GM08714 (cell line): ENCODE data around the gene CCL20.
"Not testable (repeated sequence)": the region's sequence is repeated elsewhere in the genome, so short reads cannot be mapped to it uniquely, and the experiment has no call there.

Source experiments
- H3K4me3 ChIP-seq: fragments of 200-500 bp; sonication (Bioruptor generic); 2 replicates; pipeline ENCODE4 v1.5.1; 2014; ENCODE audit warnings: mild to moderate bottlenecking, low read length, inconsistent platforms
- ZNF274 ChIP-seq: IDR thresholded peaks from 2 replicates; pipeline ENCODE4 v1.6.1; 2012; ENCODE audit warnings: mild to moderate bottlenecking, low read depth, low read length

Gene CCL20

GRCh38 chr2:227788561-227789018 lies 25.1 kb upstream of the CCL20 start:
- H3K4me3 ChIP-seq, result no peak overlapping the region
- no peak for TF ChIP-seq ZNF274

- no peak for TF ChIP-seq ZNF274
Observed at GRCh38 chr2:227789803-227790202, 23.8 kb upstream of the CCL20 start.

DNA sequence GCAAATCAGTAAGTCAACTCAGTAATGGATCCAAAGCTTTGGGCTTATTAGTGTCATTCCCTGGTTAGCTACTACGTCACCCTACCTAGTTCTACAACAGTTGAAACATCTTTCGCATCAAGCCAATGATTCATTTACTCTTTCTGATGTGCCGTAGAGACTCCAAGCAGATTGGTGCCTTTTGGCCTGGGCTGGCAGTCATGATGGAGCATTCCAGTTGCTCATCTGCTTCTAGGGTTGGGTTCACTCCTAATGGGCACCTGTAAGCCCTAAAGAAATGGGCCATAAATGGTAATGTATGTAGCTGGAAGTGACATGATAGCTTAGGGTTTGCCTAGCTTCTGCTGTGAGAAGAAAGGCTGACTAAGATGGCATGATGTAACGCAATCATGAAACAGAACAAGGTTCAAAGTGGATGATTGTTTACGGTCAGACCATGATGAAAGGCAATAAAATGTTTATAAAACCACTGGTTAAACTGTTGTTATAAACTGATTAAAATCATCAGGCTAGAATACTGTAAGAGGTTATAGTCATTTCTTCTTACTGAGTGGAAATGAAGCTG lies 20.4 kb upstream of the CCL20 start:
- no peak for TF ChIP-seq ZNF274
- H3K4me3 ChIP-seq, result no peak overlapping the region

More at GRCh38 chr2:227789803-227790202, 23.8 kb upstream of the CCL20 start:
- H3K4me3 ChIP-seq, result no peak overlapping the region

- TF ChIP-seq ZNF274, result no peak
- H3K4me3 ChIP-seq, result no peak overlapping the region
Observed at GRCh38 chr2:227796045-227796711, 17.5 kb upstream of the CCL20 start.

DNA sequence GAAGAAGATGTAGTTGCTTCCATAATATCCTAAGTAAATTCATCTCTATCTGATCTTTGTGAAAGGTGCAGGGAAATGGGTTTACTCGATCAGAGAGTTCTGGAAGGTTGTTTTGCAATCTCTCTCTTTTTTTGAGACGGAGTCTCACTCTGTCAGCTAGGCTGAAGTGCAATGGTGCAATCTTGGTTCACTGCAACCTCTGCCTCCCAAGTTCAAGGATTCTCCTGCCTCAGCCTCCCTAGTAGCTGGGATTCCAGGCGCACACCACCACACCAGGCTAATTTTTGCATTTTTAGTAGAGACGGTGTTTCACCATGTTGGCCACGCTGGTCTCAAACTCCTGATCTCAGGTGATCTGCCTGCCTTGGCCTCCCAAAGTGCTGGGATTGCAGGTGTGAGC lies 16.9 kb upstream of the CCL20 start:
- not testable (repeated sequence) for H3K4me3 ChIP-seq

GRCh38 chr2:227799202-227799601 lies 14.4 kb upstream of the CCL20 start:
- H3K4me3 ChIP-seq, result no peak overlapping the region
- no peak for TF ChIP-seq ZNF274

DNA sequence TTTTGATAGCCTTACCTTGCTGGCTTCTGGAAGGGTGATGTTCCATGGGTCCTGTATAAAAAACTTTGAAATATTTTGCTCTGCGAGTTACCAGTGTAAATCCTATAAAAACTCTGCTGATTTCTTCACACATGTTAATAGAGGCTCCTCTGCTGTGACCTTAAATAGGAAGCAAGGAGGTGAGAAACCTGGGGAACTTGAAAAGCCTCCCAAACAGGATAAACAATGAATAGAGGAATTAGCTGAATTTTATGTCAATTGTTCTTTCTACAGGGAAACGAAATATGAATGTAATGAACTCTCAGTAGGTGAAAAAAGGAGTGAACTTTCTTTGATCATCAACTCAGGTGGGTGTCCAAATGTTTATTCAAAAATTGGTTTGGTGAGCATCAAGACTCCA lies 10.8 kb upstream of the CCL20 start:
- TF ChIP-seq ZNF274, result no peak
- H3K4me3 ChIP-seq, result no peak overlapping the region

DNA sequence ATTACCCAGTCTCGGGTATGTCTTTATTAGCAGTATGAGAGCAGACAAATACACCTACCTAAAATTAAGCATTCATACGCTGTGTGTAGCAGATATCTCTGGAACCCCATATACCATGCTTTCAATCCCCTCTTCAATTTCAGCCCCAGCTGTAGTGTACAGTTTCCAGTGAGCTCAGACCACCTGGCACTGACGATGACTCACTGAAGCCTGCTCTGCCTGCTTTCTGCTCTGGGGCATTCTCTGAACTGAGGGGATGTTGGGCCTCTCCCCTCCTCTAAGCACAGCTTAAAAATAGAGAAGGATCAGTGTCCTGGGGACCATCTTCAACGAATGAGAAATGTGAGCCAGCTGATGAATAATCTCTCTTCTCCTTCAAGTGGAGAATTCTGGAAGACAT lies 8.7 kb upstream of the CCL20 start:
- TF ChIP-seq ZNF274, result no peak
- no peak overlapping the region for H3K4me3 ChIP-seq

- no peak for TF ChIP-seq ZNF274
- no peak overlapping the region for H3K4me3 ChIP-seq
Observed at GRCh38 chr2:227805578-227805977, 8.1 kb upstream of the CCL20 start.

- H3K4me3 ChIP-seq, result no peak overlapping the region
- no peak for TF ChIP-seq ZNF274
Observed at GRCh38 chr2:227808936-227809335, 4.7 kb upstream of the CCL20 start.

GRCh38 chr2:227812001-227812400 lies 1.6 kb upstream of the CCL20 start:
- TF ChIP-seq ZNF274, result no peak
- H3K4me3 ChIP-seq, result no peak overlapping the region

DNA sequence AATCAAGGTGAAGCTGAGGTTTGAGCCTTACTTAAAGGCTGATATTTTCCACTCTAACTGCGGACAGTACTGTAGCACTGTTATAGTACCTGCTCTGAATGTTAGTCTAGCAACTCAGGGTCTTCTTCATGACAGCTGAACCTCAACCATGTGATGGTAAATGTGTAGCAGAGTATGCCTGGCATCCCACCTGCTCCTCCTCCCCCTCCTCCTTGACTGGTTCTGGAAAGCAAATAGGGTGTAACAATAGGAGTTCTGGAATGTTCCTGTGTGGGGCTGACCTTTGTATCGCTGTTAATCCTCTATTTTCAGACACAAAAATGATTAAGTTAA lies 447 bp upstream of the CCL20 start:
- H3K4me3 ChIP-seq, result no peak overlapping the region
- no peak for TF ChIP-seq ZNF274

- H3K4me3 ChIP-seq, result no peak overlapping the region
- TF ChIP-seq ZNF274, result no peak
Observed at GRCh38 chr2:227815066-227815465, 1.4 kb downstream of the CCL20 start.

DNA sequence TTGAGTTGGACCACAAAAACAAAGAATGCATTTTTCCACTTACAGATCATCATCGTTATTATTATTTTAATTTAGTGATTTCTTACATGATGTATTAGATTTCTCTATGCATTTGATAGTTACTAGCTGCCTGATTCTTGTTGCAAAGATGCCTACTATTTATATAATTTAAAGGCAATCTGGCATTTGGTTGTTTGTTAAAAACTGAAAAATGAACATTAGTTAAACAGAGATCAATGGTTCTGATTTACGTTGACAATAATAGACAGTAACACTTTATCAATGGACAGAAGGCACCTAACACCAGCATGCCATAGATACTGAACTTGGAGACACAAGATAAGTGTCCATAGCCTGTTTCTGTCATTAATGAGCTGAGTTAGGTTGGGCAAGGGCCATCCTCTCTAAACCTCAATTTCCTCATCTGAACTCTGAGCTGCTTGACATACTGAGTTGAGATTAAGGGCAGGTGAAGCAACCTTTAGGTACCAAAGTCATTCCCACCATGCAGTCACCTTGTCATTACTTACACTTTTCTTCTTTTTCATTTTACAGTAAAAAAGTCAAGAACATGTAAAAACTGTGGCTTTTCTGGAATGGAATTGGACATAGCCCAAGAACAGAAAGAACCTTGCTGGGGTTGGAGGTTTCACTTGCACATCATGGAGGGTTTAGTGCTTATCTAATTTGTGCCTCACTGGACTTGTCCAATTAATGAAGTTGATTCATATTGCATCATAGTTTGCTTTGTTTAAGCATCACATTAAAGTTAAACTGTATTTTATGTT lies 3.1 kb downstream of the CCL20 start:
- TF ChIP-seq ZNF274, result no peak
- H3K4me3 ChIP-seq, result no peak overlapping the region

- no peak for TF ChIP-seq ZNF274
- no peak overlapping the region for H3K4me3 ChIP-seq
Observed at GRCh38 chr2:227817336-227817735, 3.7 kb downstream of the CCL20 start.
